Smooth muscle cell (in vitro differentiated cells): ENCODE data around the gene FAM174A. TPM values are rescaled to one million over a fixed set of nuclear protein-coding genes. Genes with fewer than 3 reads are reported as not detected.
A peak's percentile ranks its signal among the peaks of the same experiment; 100 is the strongest.

Experiments used
- DNase-seq: peaks from one replicate; lab custom pipeline; 2025; ENCODE audit not compliant: unreplicated experiment; lab: John Stamatoyannopoulos, UW
- H2AFZ ChIP-seq: fragments of 200-600 bp; sonication (generic); 2 replicates; pipeline ENCODE4 v1.6.0; 2016; ENCODE audit warnings: antibody characterized with exemption, low read depth, mild to moderate bottlenecking
- H3F3A ChIP-seq: fragments of 200-600 bp; sonication (generic); 2 replicates; pipeline ENCODE4 v1.6.0; 2017; ENCODE audit warnings: antibody characterized with exemption, low read depth
- H3K27ac ChIP-seq: fragments of 200-600 bp; sonication (generic); 2 replicates; pipeline ENCODE4 v1.5.1; 2016; ENCODE audit warnings: low read depth, mild to moderate bottlenecking
- H3K27me3 ChIP-seq: fragments of 200-600 bp; sonication (generic); 2 replicates; pipeline ENCODE4 v1.6.1; 2016; ENCODE audit warnings: low read depth, mild to moderate bottlenecking
- H3K36me3 ChIP-seq: fragments of 200-600 bp; sonication (generic); 2 replicates; pipeline ENCODE4 v1.5.1; 2016; ENCODE audit warnings: low read depth
- H3K4me1 ChIP-seq: fragments of 200-600 bp; sonication (generic); 2 replicates; pipeline ENCODE4 v1.5.1; 2016; ENCODE audit warnings: low read depth
- H3K4me2 ChIP-seq: fragments of 200-600 bp; sonication (generic); 2 replicates; pipeline ENCODE4 v1.6.0; 2016; ENCODE audit warnings: mild to moderate bottlenecking
- H3K4me3 ChIP-seq: fragments of 200-600 bp; sonication (generic); 2 replicates; pipeline ENCODE4 v1.5.1; 2016; ENCODE audit warnings: mild to moderate bottlenecking
- H3K79me2 ChIP-seq: fragments of 200-600 bp; sonication (generic); 2 replicates; pipeline ENCODE4 v1.6.0; 2016; ENCODE audit warnings: low read depth, mild to moderate bottlenecking
- H3K9ac ChIP-seq: fragments of 200-600 bp; sonication (generic); 2 replicates; pipeline ENCODE4 v1.6.0; 2016; ENCODE audit warnings: low read depth
- H3K9me3 ChIP-seq: fragments of 200-600 bp; sonication (generic); replicated peaks from 2 replicates; pipeline ENCODE4 v1.5.1; 2016; ENCODE audit warnings: low read depth
- H4K20me1 ChIP-seq: fragments of 200-600 bp; sonication (generic); 2 replicates; pipeline ENCODE4 v1.6.0; 2016; ENCODE audit warnings: low read depth
- CTCF ChIP-seq: fragments of 200-600 bp; sonication (generic); IDR thresholded peaks from 2 replicates; pipeline ENCODE4 v1.5.1; 2017; ENCODE audit warnings: borderline replicate concordance, mild to moderate bottlenecking, antibody characterized with exemption; ENCODE audit not compliant: insufficient read depth, poor library complexity, severe bottlenecking
- WGBS: methylation state at CpG from one replicate; pipeline ENCODE4 v1.1.7; 2016; ENCODE audit warnings: low lambda C conversion rate; 5-methylcytosine and 5-hydroxymethylcytosine counted together
- polyA plus RNA-seq: library from polyadenylated mRNA; unstranded; fragments of >200 nt; fragmentation: Nextera tagmentation; extraction: Ambion mirVana; gene quantifications from 2 replicates; pipeline ENCODE4 v1.2.1, GENCODE V29; 2016
- total RNA-seq: library from RNA; depleted of rRNA; stranded (reverse); fragments of >200 nt; gene quantifications from 2 replicates; pipeline ENCODE4 v1.2.3, GENCODE V29; 2014

Gene FAM174A
- total and polyA plus RNA-seq, 2 experiments from 2014 or later = 30.2 to 31.9 TPM

GRCh38 chr5:100614308-100614707 is 79.1 kb downstream of the FAM174A start:
- DNase-seq = no peak
- 90% methylated on average over 2 of the region's 2 CpGs for WGBS

GRCh38 chr5:100615362-100615761 is 80.2 kb downstream of the FAM174A start:
- H3K4me1 ChIP-seq = no peaks in the 10 kb centered on the region
- no peaks in the 10 kb centered on the region for H4K20me1 ChIP-seq
- H3F3A ChIP-seq = no peaks in the 10 kb centered on the region
- H3K9ac ChIP-seq = no peak overlapping the region
- peak overlapping the region; percentile 5 for H3K4me2 ChIP-seq
- no peak overlapping the region for H2AFZ ChIP-seq
- 48% methylated on average over 2 of the region's 2 CpGs for WGBS
- no peak for TF ChIP-seq CTCF
- H3K4me3 ChIP-seq = no peak overlapping the region
- no peaks in the 10 kb centered on the region for H3K9me3 ChIP-seq
- DNase-seq = no peak
- H3K36me3 ChIP-seq = no peaks in the 10 kb centered on the region
- H3K27ac ChIP-seq = no peak overlapping the region
- no peaks in the 10 kb centered on the region for H3K27me3 ChIP-seq
- H3K79me2 ChIP-seq = no peaks in the 10 kb centered on the region

More at GRCh38 chr5:100614308-100614707, 79.1 kb downstream of the FAM174A start:
- H3K36me3 ChIP-seq = no peaks in the 10 kb centered on the region
- no peaks in the 10 kb centered on the region for H3F3A ChIP-seq
- H3K79me2 ChIP-seq = no peaks in the 10 kb centered on the region
- no peak overlapping the region for H3K4me3 ChIP-seq
- H3K4me1 ChIP-seq = no peaks in the 10 kb centered on the region
- H3K27ac ChIP-seq = no peak overlapping the region
- no peaks in the 10 kb centered on the region for H4K20me1 ChIP-seq
- no peaks in the 10 kb centered on the region for H3K9me3 ChIP-seq
- H2AFZ ChIP-seq = no peak overlapping the region
- no peaks in the 10 kb centered on the region for H3K27me3 ChIP-seq
- no peak overlapping the region for H3K4me2 ChIP-seq
- TF ChIP-seq CTCF = no peak
- H3K9ac ChIP-seq = no peak overlapping the region

GRCh38 chr5:100616291-100616690 is 81.1 kb downstream of the FAM174A start:
- no peaks in the 10 kb centered on the region for H3K27me3 ChIP-seq
- H3K9ac ChIP-seq = no peak overlapping the region
- no peak overlapping the region for H2AFZ ChIP-seq
- H3K36me3 ChIP-seq = no peaks in the 10 kb centered on the region
- no peak overlapping the region for H3K4me3 ChIP-seq
- no peak for DNase-seq
- 65% methylated on average over 7 of the region's 7 CpGs for WGBS
- H3F3A ChIP-seq = no peaks in the 10 kb centered on the region
- no peaks in the 10 kb centered on the region for H3K79me2 ChIP-seq
- H3K9me3 ChIP-seq = no peaks in the 10 kb centered on the region
- H4K20me1 ChIP-seq = no peaks in the 10 kb centered on the region
- H3K27ac ChIP-seq = no peak overlapping the region
- TF ChIP-seq CTCF = no peak
- no peaks in the 10 kb centered on the region for H3K4me1 ChIP-seq
- H3K4me2 ChIP-seq = no peak overlapping the region

GRCh38 chr5:100616981-100617380 is 81.8 kb downstream of the FAM174A start:
- no peaks in the 10 kb centered on the region for H3K4me1 ChIP-seq

More at GRCh38 chr5:100616981-100617380, 81.8 kb downstream of the FAM174A start:
- Histone ChIP-seq H3K9me3 (no peaks in the 10 kb centered on the region), H4K20me1 (no peaks in the 10 kb centered on the region), H3K4me2 (no peak overlapping the region), H3K27ac (no peak overlapping the region), H3K4me3 (no peak overlapping the region), H3K9ac (no peak overlapping the region), H3K36me3 (no peaks in the 10 kb centered on the region), H3F3A (no peaks in the 10 kb centered on the region), H3K27me3 (no peaks in the 10 kb centered on the region), H3K79me2 (no peaks in the 10 kb centered on the region), H2AFZ (no peak overlapping the region)
- 96% methylated on average over 3 of the region's 3 CpGs for WGBS
- DNase-seq = no peak
- TF ChIP-seq CTCF = no peak
